ENCODE data around the gene RAB19. TPM values are rescaled to one million over a fixed set of nuclear protein-coding genes. Genes with fewer than 3 reads are reported as not detected.
A peak's percentile ranks its signal among the peaks of the same experiment; 100 is the strongest.

RAB19 gene
- total and polyA plus RNA-seq, 9 of the 15 experiments (the other 6 are each of a cell fraction or from before 2014, with no cell fraction given), result not detected

DNA sequence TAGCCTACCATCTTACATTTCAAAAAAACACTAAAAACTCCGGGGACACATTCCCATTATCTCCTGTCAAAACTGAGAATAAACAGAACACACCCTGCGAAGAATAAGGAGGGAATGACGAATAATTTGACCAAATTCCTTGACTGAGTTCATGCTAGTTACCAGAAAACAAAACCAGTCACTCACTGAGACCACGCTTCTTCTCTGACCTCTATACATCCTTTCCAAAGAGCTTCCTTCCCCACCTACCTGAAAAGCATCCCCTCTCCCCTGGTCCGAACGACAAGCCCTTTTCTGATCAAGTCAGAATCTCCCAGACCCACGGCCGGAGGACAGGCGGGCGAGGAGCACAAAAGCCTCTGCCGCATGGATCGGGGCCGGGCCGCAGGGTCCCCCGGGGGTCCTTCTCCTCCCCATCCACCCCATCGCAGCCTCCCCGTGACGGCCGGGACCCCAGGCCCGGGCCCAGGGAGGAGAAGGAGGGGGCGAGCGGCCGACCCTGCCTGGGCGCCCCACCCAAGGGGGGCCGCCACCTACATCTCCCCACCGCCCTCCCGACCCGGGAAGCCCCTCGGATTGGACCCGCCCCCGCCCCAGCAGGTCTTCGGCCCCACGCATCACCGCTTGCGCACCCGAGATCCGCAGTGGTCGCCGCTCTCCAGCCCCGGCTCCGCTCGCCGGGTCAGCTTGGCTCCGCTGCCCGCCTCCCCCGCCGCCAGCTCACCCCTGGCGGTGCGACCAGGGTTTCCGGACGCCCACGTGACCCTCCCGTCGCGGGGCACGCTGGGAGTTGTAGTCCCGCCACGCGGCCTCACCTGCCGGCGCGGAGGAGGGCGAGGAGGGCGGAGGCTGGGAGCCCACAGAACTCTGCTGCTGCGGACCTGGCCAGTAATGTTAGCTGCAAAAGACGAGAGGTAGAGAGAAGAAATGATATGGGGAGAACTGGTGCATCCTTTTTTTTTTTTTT, 5.8 kb upstream of the RAB19 start, which contains the start of gene SLC37A3 (continued):
- TF ChIP-seq MTA1 (IDR thresholded peaks at IDR 0.05; ENCODE audit: borderline replicate concordance) (0 out of 2 replicates have a peak, but pooled peaks have one; percentile 12), ZNF507 (tag; conservative IDR thresholded peaks at IDR 0.05) (no peak), MAFF (IDR thresholded peaks at IDR 0.05; ENCODE audit: low read length) (no peak), DNMT1 (IDR thresholded peaks at IDR 0.05) (no peak), YY1 (IDR thresholded peaks at IDR 0.05; ENCODE audit: borderline replicate concordance in 1 of 3, control insufficient read depth in 1 of 3, extremely low read depth in 1 of 3, insufficient read depth in 3 of 3, insufficient read length in 1 of 3, insufficient replicate concordance in 2 of 3, low read depth in 1 of 3, low read length in 2 of 3) (peak in 2 of 3 experiments; percentile 81 to 82), KHSRP (IDR thresholded peaks at IDR 0.05) (no peak), PCBP1 (IDR thresholded peaks at IDR 0.05; ENCODE audit: low read depth, low read length, poor library complexity, severe bottlenecking) (no peak), ZFX (CRISPR knock-in tag; IDR thresholded peaks at IDR 0.05) (peak; percentile 77), ZNF780A (CRISPR knock-in tag; IDR thresholded peaks at IDR 0.05) (no peak), HMGN3 (IDR thresholded peaks at IDR 0.05; ENCODE audit: borderline replicate concordance, extremely low read depth, insufficient read length, low read depth, low read length) (peak; percentile 77), EHMT2 (IDR thresholded peaks at IDR 0.05) (no peak), ZKSCAN3 (CRISPR knock-in tag; IDR thresholded peaks at IDR 0.05) (no peak), MCM3 (IDR thresholded peaks at IDR 0.05) (no peak), NR3C1 (CRISPR knock-in tag; IDR thresholded peaks at IDR 0.05) (no peak), CEBPB (tag; IDR thresholded peaks at IDR 0.05) (no peak), XRCC3 (IDR thresholded peaks at IDR 0.05) (no peak), SP1 (CRISPR knock-in tag; IDR thresholded peaks at IDR 0.05) (peak; percentile 86), EWSR1 (IDR thresholded peaks at IDR 0.05; ENCODE audit: borderline replicate concordance, low read depth, partially characterized antibody) (no peak), GATA2 (CRISPR knock-in tag; IDR thresholded peaks at IDR 0.05) (peak; percentile 22; the same call in 1 of the 2 replicates), YBX1 (IDR thresholded peaks at IDR 0.05) (no peak), CBX1 (IDR thresholded peaks at IDR 0.05; ENCODE audit: low read depth) (no peak; the same call in none of the 2 replicates)
- TF ChIP-seq, protein P1, sequence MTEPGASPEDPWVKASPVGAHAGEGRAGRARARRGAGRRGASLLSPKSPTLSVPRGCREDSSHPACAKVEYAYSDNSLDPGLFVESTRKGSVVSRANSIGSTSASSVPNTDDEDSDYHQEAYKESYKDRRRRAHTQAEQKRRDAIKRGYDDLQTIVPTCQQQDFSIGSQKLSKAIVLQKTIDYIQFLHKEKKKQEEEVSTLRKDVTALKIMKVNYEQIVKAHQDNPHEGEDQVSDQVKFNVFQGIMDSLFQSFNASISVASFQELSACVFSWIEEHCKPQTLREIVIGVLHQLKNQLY (CRISPR knock-in tag; conservative IDR thresholded peaks at IDR 0.05), result no peak
- TF ChIP-seq, protein P2, sequence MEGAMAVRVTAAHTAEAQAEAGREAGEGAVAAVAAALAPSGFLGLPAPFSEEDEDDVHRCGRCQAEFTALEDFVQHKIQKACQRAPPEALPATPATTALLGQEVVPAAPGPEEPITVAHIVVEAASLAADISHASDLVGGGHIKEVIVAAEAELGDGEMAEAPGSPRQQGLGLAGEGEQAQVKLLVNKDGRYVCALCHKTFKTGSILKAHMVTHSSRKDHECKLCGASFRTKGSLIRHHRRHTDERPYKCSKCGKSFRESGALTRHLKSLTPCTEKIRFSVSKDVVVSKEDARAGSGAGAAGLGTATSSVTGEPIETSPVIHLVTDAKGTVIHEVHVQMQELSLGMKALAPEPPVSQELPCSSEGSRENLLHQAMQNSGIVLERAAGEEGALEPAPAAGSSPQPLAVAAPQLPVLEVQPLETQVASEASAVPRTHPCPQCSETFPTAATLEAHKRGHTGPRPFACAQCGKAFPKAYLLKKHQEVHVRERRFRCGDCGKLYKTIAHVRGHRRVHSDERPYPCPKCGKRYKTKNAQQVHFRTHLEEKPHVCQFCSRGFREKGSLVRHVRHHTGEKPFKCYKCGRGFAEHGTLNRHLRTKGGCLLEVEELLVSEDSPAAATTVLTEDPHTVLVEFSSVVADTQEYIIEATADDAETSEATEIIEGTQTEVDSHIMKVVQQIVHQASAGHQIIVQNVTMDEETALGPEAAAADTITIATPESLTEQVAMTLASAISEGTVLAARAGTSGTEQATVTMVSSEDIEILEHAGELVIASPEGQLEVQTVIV (CRISPR knock-in tag; IDR thresholded peaks at IDR 0.05; ENCODE audit: borderline replicate concordance), result no peak
- TF ChIP-seq, protein P3, sequence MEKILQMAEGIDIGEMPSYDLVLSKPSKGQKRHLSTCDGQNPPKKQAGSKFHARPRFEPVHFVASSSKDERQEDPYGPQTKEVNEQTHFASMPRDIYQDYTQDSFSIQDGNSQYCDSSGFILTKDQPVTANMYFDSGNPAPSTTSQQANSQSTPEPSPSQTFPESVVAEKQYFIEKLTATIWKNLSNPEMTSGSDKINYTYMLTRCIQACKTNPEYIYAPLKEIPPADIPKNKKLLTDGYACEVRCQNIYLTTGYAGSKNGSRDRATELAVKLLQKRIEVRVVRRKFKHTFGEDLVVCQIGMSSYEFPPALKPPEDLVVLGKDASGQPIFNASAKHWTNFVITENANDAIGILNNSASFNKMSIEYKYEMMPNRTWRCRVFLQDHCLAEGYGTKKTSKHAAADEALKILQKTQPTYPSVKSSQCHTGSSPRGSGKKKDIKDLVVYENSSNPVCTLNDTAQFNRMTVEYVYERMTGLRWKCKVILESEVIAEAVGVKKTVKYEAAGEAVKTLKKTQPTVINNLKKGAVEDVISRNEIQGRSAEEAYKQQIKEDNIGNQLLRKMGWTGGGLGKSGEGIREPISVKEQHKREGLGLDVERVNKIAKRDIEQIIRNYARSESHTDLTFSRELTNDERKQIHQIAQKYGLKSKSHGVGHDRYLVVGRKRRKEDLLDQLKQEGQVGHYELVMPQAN (IDR thresholded peaks at IDR 0.05; ENCODE audit: borderline replicate concordance), result no peak; the same call in 1 of the 2 replicates
